Breast epithelium (tissue), 3 donors: ENCODE measurements around the gene SMIM33.

Source experiments
- POLR2A ChIP-seq: fragments of 450-650 bp; IDR thresholded peaks from one replicate; pipeline ENCODE4 v1.6.1; 2016; ENCODE audit warnings: antibody characterized with exemption, mild to moderate bottlenecking, moderate library complexity
- POLR2AphosphoS5 ChIP-seq, 3 donors: sonication (generic); formaldehyde crosslinking; IDR thresholded peaks; one replicate each; pipeline ENCODE4 v1.6.1; 2017; ENCODE audit warnings: antibody characterized with exemption in 3 of 3
- TF ChIP-seq, protein P1 (sequence below), 3 donors: fragments of 450-650 bp; IDR thresholded peaks; one replicate each; pipeline ENCODE4 v1.5.1; 2016 to 2017; ENCODE audit warnings: antibody characterized with exemption in 3 of 3, mild to moderate bottlenecking in 3 of 3, moderate library complexity in 3 of 3

DNA sequence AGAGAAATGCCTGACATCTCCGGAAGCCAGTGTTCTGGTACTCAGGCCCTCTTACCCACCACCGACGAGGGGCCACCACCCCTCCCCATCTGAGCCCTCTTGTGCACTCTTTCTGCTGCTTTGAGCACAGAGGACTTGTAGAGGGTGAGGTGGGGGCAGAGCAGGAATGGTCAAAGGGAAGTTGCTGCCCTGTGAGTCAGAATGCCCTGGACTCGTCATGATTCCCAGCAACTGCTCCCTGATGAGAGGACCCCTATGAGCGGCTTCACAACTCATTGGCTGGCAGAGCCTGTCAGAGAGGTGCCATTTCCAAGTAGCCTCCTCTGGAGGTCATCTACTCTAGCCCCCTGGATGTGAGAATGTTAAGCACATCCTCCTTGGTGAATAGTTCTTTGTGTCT, 9.1 kb upstream of the SMIM33 start:
- TF ChIP-seq, protein P1, sequence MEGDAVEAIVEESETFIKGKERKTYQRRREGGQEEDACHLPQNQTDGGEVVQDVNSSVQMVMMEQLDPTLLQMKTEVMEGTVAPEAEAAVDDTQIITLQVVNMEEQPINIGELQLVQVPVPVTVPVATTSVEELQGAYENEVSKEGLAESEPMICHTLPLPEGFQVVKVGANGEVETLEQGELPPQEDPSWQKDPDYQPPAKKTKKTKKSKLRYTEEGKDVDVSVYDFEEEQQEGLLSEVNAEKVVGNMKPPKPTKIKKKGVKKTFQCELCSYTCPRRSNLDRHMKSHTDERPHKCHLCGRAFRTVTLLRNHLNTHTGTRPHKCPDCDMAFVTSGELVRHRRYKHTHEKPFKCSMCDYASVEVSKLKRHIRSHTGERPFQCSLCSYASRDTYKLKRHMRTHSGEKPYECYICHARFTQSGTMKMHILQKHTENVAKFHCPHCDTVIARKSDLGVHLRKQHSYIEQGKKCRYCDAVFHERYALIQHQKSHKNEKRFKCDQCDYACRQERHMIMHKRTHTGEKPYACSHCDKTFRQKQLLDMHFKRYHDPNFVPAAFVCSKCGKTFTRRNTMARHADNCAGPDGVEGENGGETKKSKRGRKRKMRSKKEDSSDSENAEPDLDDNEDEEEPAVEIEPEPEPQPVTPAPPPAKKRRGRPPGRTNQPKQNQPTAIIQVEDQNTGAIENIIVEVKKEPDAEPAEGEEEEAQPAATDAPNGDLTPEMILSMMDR (IDR thresholded peaks at IDR 0.05), result no peak
- TF ChIP-seq POLR2A (no peak), POLR2AphosphoS5 (IDR thresholded peaks at IDR 0.05) (no peak)
